Memory B cell (primary cell): Measurements from ENCODE around the gene SEMA5A.

ENCODE experiments used
- ATAC-seq: fragments of 150-1000 bp; cut with Tn5 transposase; 2 replicates; pipeline ENCODE4 v1.10.0; 2021; ENCODE audit warnings: low read depth, mild to moderate bottlenecking, moderate library complexity
- DNase-seq, 2 donors: peaks; one replicate each; pipeline ENCODE4 v3.0.0; 2022; ENCODE audit warnings: low spot score in 2 of 2
- H3K27ac Mint-ChIP-seq: one replicate; pipeline ENCODE4 v1.8.0; 2022; ENCODE audit warnings: mild to moderate bottlenecking, moderate library complexity, mixed read lengths
- H3K27me3 Mint-ChIP-seq: one replicate; pipeline ENCODE4 v1.8.0; 2022; ENCODE audit warnings: mixed read lengths
- H3K36me3 Mint-ChIP-seq: one replicate; pipeline ENCODE4 v1.8.0; 2022; ENCODE audit warnings: mild to moderate bottlenecking, mixed read lengths
- H3K4me1 Mint-ChIP-seq: one replicate; pipeline ENCODE4 v1.8.0; 2022; ENCODE audit warnings: mixed read lengths
- H3K4me3 Mint-ChIP-seq: one replicate; pipeline ENCODE4 v1.8.0; 2022; ENCODE audit warnings: mild to moderate bottlenecking, moderate library complexity, mixed read lengths
- H3K9me3 Mint-ChIP-seq: one replicate; pipeline ENCODE4 v1.8.0; 2022; ENCODE audit warnings: mixed read lengths

The SEMA5A gene, protein sequence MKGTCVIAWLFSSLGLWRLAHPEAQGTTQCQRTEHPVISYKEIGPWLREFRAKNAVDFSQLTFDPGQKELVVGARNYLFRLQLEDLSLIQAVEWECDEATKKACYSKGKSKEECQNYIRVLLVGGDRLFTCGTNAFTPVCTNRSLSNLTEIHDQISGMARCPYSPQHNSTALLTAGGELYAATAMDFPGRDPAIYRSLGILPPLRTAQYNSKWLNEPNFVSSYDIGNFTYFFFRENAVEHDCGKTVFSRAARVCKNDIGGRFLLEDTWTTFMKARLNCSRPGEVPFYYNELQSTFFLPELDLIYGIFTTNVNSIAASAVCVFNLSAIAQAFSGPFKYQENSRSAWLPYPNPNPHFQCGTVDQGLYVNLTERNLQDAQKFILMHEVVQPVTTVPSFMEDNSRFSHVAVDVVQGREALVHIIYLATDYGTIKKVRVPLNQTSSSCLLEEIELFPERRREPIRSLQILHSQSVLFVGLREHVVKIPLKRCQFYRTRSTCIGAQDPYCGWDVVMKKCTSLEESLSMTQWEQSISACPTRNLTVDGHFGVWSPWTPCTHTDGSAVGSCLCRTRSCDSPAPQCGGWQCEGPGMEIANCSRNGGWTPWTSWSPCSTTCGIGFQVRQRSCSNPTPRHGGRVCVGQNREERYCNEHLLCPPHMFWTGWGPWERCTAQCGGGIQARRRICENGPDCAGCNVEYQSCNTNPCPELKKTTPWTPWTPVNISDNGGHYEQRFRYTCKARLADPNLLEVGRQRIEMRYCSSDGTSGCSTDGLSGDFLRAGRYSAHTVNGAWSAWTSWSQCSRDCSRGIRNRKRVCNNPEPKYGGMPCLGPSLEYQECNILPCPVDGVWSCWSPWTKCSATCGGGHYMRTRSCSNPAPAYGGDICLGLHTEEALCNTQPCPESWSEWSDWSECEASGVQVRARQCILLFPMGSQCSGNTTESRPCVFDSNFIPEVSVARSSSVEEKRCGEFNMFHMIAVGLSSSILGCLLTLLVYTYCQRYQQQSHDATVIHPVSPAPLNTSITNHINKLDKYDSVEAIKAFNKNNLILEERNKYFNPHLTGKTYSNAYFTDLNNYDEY

DNA sequence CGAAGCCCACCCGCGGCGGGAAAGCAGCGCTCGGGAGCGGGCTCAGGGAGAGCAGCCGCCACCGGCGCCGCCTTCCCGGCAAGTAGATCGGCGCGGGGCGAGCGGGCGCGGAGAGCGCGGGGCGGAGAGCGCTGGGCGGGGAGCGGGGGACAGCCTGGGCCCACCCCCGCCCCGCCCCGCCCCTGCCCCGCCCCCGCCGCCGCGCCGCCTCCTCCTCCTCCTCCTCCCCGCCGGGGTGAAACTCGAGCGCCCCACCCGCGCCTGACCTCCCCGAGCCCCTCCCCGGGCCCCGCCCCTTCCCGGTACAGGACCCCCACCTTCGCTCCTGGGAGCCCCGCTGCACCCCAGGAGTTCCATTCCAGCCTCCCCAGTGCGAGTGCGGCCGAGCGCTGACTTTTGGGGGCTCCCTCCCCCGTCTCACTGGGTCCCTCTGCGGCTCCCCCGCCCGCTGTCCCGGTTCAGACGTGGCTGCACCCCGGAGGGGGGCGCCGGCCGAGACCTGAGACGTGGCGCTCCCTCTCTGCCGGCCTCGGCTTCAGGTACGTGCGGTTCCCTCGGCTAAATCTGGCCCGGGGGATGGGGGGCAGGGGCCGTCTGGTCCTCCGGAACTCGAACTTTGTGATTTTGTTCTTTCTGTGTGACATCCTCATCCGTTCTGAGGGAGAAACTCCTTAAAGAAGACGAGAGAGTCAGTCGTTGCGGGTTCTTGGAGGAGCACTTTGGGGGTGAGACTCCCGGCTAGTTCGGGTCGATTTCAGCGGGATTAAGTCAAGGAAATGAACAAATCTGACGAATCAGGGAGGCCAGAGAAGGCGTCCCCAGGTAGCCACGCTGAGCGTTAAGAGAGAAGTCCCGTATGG, at the start of gene SEMA5A:
Gene SEMA5A, minus strand, starts transcription at position 84 of the 860 bp plus-strand sequence. CDS start 166,129 bp downstream, outside the sequence.
- DNase-seq (no peak), ATAC-seq (no peak)
- peaks cover 3% of the 10 kb centered on the region for H3K4me1 Mint-ChIP-seq
- peak within 1 kb of the TSS; percentile 27 for H3K4me3 Mint-ChIP-seq
- H3K27me3 Mint-ChIP-seq, result peaks cover 14% of the 10 kb centered on the region
- no peak within 1 kb of the TSS for H3K27ac Mint-ChIP-seq
- H3K36me3 Mint-ChIP-seq, result no peaks in the 10 kb centered on the region
- H3K9me3 Mint-ChIP-seq, result peaks cover 2% of the 10 kb centered on the region

DNA sequence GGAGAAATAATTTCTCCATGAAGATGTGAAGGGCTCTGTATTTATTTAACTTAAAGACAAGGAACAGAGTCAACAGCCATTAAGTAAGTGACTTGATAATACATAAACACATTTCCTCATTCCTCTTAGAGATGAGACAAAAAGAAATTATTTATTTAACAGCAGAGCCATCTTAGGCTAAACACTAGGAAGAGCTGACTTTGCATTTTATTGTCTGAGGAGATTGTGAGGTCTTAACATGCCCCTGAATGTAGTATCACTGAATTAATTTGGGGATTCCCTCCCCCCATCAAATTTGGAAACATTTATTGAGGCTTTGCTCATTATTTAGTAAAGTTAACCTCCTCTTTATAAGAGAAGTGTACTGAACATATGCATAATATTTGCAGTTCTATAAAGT, 49.0 kb upstream of the SEMA5A start:
- Mint-ChIP-seq H3K9me3 (peaks cover 2% of the 10 kb centered on the region), H3K27me3 (no peaks in the 10 kb centered on the region), H3K4me1 (no peaks in the 10 kb centered on the region), H3K4me3 (no peak overlapping the region), H3K27ac (no peak overlapping the region), H3K36me3 (no peaks in the 10 kb centered on the region)
- DNase-seq, result no peak
- ATAC-seq, result no peak

DNA sequence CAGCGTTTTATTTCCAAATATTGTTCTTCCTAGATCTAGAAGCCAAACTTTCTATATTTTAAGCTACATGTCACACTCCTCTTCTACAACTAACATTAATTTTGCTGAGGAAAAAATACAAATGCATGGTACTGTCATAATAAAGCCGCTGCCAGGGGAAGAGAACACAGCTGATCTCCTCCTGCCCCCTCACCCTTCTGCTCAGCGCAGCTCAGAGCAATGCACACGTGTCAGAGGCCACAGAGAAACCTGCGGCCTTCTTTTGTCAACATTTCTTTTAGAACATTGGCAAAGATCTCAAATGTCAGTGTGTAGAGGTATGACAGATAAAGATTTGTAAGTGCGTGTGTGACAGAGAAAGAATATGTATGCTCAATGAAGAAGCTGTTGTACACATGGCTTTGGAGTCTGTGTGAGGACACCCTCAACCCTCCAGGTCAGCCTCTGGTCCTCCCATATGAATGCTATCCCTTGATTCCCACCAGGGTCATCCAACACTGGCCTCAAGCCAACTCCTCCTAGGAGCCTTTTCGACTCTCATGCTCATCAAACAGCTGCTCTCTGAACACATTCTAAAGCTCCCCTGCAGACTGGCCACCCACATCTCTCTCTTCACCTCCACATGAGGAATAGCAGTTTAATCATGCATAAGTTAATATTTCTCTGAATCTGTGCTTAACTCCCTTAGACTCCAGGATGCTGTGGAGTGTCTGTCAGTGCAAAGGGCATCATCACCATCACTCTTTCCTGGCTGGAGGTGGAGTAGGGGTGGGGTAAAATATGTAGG, 43.4 kb upstream of the SEMA5A start:
- no peak overlapping the region for H3K4me3 Mint-ChIP-seq
- peaks cover 2% of the 10 kb centered on the region for H3K9me3 Mint-ChIP-seq
- H3K27ac Mint-ChIP-seq, result no peak overlapping the region
- ATAC-seq, result no peak
- H3K27me3 Mint-ChIP-seq, result no peaks in the 10 kb centered on the region
- no peaks in the 10 kb centered on the region for H3K36me3 Mint-ChIP-seq
- H3K4me1 Mint-ChIP-seq, result no peaks in the 10 kb centered on the region
- no peak for DNase-seq

DNA sequence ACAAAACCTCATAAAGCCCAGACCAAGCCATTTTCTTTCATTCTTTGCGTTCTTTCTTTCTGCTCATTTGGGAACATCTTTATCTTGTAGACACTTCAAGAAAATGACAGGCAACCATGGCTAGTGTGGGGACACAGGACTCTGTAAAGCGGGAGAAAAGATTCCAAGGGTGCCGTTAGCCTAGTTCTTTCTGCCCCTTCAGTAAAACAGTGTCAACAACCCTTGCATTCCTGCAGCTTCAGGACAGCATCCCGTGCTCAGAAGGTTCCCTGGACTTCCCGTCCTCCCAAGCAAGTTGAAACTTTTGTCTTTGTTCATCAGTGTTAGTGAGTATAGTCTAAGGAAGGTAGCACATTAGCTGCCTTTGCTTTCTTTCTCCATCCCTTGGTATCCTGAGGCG, 42.4 kb upstream of the SEMA5A start:
- DNase-seq, result no peak
- H3K4me1 Mint-ChIP-seq, result no peaks in the 10 kb centered on the region
- no peak for ATAC-seq
- no peaks in the 10 kb centered on the region for H3K36me3 Mint-ChIP-seq
- no peak overlapping the region for H3K27ac Mint-ChIP-seq
- H3K4me3 Mint-ChIP-seq, result no peak overlapping the region
- H3K9me3 Mint-ChIP-seq, result peaks cover 2% of the 10 kb centered on the region
- no peaks in the 10 kb centered on the region for H3K27me3 Mint-ChIP-seq

DNA sequence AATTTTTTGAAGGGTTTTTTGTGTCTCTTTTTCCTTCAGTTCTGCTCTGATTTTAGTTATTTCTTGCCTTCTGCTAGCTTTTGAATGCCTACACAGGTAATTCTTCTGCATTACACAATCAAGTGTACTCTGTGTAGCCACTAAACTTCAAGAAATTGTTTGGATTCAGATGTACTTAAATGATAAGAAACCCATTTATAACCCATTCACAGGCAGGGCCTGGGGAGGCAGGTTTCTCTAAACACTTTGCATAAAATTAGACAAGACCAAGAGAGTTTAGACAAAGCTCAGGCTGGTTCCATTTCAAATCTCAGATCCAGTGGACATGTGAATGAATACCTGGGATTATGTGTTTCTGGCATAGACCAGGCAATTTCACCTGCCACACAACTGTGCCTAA, 41.3 kb upstream of the SEMA5A start:
- Mint-ChIP-seq H3K36me3 (no peaks in the 10 kb centered on the region), H3K4me1 (no peaks in the 10 kb centered on the region), H3K27me3 (no peaks in the 10 kb centered on the region), H3K9me3 (peaks cover 2% of the 10 kb centered on the region), H3K27ac (no peak overlapping the region), H3K4me3 (no peak overlapping the region)
- ATAC-seq, result no peak
- DNase-seq, result no peak

DNA sequence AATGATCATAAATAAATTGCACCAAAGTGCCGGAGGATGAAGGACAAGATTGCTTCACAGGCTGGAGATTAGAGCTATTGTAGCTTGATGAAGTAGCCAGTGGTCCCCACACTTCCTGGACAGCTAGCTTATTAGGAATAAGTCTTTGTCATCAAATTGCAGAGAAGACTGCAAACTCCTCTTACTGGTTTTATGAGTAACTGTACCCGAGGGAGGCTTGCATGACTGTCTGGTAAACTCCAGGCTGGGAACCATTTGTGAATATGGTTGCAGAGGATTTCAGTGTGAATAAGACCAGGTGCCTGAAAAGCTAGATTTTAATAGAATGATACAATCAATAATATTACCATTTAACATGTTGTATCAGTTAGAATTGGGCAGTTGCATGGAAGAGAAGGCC, 36.5 kb upstream of the SEMA5A start:
- ATAC-seq (no peak), DNase-seq (no peak)
- Mint-ChIP-seq H3K9me3 (no peaks in the 10 kb centered on the region), H3K27ac (no peak overlapping the region), H3K4me3 (no peak overlapping the region), H3K4me1 (no peaks in the 10 kb centered on the region), H3K27me3 (no peaks in the 10 kb centered on the region), H3K36me3 (no peaks in the 10 kb centered on the region)

DNA sequence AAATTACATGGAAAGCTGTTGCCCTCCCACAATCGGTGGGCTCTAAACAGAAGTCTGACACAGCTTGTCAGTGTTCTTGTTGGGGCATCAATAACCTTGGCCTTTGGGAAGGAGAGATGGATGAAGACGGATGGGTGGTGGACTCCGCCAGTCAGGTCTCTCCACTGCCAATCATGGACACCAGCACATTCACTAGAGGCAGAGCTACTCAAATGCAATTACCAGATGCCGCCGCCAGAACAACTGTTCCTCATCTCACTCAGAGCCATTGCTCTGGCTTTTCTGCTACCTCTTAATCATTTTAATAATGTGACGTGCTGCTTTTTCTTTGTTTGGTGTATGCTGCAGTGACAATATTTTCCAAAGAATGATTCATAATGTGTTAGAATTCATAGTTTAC, 27.9 kb upstream of the SEMA5A start:
- H3K27ac Mint-ChIP-seq, result no peak overlapping the region
- ATAC-seq, result no peak
- no peak for DNase-seq
- H3K36me3 Mint-ChIP-seq, result no peaks in the 10 kb centered on the region
- no peak overlapping the region for H3K4me3 Mint-ChIP-seq
- H3K27me3 Mint-ChIP-seq, result no peaks in the 10 kb centered on the region
- no peaks in the 10 kb centered on the region for H3K4me1 Mint-ChIP-seq
- H3K9me3 Mint-ChIP-seq, result no peaks in the 10 kb centered on the region

DNA sequence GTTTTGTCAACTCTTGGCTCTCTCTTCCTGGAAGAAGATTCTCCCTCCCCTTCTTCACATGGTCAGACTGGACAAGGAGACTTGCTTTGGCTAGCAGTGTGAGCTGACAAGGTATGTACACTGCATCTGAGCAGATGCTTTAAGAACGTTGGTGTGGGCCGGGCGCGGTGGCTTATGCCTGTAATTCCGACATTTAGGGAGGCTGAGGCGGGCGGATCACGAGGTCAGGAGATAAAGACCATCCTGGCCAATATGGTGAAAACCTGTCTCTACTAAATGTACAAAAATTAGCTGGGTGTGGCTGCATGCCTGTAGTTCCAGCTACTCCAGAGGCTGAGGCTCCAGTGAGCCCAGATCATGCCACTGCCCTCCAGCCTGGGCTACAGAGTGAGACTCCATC, 26.4 kb upstream of the SEMA5A start:
- no peak for DNase-seq
- no peak for ATAC-seq
- Mint-ChIP-seq H3K4me3 (no peak overlapping the region), H3K36me3 (no peaks in the 10 kb centered on the region), H3K9me3 (no peaks in the 10 kb centered on the region), H3K27ac (no peak overlapping the region), H3K27me3 (no peaks in the 10 kb centered on the region), H3K4me1 (no peaks in the 10 kb centered on the region)

DNA sequence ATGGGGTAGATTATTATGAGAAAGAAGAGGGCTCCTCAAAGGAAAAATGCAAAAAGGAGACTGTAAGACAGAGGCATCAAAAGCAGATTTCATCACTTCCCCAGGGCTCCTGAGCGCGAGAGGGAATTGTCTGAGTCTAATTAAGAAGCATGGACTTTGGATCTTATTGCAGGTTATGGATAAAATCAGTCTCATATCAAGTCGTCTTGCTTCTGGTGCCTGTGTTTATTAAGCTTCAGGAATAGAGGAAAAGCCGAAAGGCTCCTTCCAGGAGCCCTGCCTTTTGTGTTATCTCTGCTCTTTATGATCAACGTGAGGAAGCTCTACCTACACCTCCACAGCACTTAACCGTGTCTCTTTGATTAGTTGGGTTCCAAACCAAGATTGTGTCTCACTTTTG, 25.0 kb upstream of the SEMA5A start:
- H3K9me3 Mint-ChIP-seq, result no peaks in the 10 kb centered on the region
- ATAC-seq (no peak), DNase-seq (no peak)
- H3K4me3 Mint-ChIP-seq, result no peak overlapping the region
- H3K36me3 Mint-ChIP-seq, result no peaks in the 10 kb centered on the region
- H3K4me1 Mint-ChIP-seq, result no peaks in the 10 kb centered on the region
- H3K27me3 Mint-ChIP-seq, result no peaks in the 10 kb centered on the region
- H3K27ac Mint-ChIP-seq, result no peak overlapping the region

DNA sequence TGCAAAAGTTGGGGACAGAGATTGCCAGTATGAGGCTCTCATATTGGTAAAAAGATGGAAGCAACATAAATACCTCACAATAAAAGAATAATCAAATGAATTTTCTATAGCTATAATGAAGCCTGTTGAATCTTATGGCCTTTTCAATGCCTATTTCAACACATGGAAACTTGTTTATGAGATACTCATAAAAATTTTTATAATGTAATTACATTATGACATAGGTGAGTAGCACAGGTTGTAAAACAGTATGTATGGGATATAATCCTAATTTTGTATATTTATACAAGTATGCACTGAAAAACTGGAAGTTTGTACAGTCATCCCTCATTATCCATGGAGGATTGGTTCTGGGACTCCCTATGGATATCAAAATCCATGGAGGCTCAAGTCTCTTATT, 21.2 kb upstream of the SEMA5A start:
- Mint-ChIP-seq H3K4me1 (no peaks in the 10 kb centered on the region), H3K9me3 (peaks cover 4% of the 10 kb centered on the region), H3K4me3 (no peak overlapping the region), H3K27me3 (no peaks in the 10 kb centered on the region), H3K36me3 (no peaks in the 10 kb centered on the region), H3K27ac (no peak overlapping the region)
- DNase-seq (no peak), ATAC-seq (no peak)

DNA sequence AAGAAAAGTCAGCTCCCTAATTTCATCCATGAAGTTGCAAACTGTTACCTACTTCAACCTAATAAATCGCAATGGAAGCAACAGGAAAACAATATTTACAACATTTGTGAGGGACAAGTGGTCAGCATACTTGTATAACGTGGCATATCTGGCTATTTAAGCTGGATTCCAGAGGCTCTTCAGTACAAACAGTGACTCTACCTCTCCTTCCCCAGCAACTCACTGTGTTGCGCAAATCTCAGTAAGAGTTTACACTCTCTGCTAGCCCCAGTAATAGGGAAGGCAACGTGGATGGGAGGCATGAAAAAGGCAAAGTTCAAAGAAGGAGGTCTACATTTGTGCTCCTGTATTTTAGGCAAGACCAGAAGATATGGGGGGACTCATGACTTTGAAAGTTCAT, 18.9 kb upstream of the SEMA5A start:
- no peak for DNase-seq
- no peak overlapping the region for H3K4me3 Mint-ChIP-seq
- H3K27ac Mint-ChIP-seq, result no peak overlapping the region
- H3K4me1 Mint-ChIP-seq, result no peaks in the 10 kb centered on the region
- no peaks in the 10 kb centered on the region for H3K36me3 Mint-ChIP-seq
- H3K27me3 Mint-ChIP-seq, result no peaks in the 10 kb centered on the region
- no peak for ATAC-seq
- peaks cover 4% of the 10 kb centered on the region for H3K9me3 Mint-ChIP-seq

DNA sequence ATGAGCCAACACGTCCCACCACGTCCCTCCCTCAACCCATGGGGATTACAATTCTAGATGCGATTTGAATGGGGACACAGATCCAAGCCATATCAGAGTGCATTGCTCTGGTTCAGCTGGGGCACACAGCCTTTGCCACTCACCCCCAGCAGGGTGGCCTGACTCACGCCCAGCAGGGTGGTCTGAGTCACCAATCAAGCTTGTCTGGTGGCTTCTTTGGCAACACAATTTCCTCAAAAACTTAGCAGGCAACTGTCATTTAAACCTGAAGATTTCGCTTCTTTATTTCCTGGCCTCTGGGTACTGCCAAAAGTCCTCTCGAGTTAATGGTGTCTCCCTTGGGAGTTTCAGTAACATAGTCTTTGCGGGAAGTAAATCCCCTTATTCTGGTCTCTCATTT, 16.3 kb upstream of the SEMA5A start:
- H3K27ac Mint-ChIP-seq, result no peak overlapping the region
- DNase-seq (no peak), ATAC-seq (no peak)
- no peaks in the 10 kb centered on the region for H3K27me3 Mint-ChIP-seq
- no peaks in the 10 kb centered on the region for H3K4me1 Mint-ChIP-seq
- no peak overlapping the region for H3K4me3 Mint-ChIP-seq
- H3K36me3 Mint-ChIP-seq, result no peaks in the 10 kb centered on the region
- peaks cover 4% of the 10 kb centered on the region for H3K9me3 Mint-ChIP-seq

DNA sequence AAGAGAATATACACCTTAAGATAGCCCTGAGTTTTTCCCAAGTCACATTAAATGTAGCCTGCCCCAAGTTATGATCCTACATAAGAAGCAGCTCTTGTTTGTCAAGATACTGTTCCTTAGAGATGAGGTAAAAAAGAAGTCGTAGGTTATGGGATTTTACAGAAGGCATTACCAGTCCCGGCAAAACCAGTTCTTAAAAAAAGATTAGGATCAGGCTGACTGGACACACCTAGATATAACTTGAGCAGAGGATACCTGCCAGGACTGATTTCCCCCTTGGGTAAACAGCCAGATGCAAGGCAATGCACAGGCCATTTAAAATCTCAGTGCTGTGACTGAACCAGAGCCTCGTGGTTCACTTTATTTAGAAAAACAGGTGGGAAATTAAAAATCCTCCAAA, 14.1 kb upstream of the SEMA5A start:
- no peak for ATAC-seq
- Mint-ChIP-seq H3K27me3 (no peaks in the 10 kb centered on the region), H3K36me3 (no peaks in the 10 kb centered on the region)

More for the DNA sequence above, 14.1 kb upstream of the SEMA5A start:
- peaks cover 8% of the 10 kb centered on the region for H3K9me3 Mint-ChIP-seq
- no peak for DNase-seq
- H3K4me1 Mint-ChIP-seq, result no peaks in the 10 kb centered on the region
- no peak overlapping the region for H3K27ac Mint-ChIP-seq
- no peak overlapping the region for H3K4me3 Mint-ChIP-seq
